Activated T-cell treated with anti-CD3 and anti-CD28 coated beads, Interleukin-2, amount 50 U/mL, for 4 hours (primary cell): ENCODE results near the gene WIPF1. TPM values are rescaled to one million over a fixed set of nuclear protein-coding genes. Genes with fewer than 3 reads are reported as not detected.

Source experiments
- ATAC-seq, 2 donors: fragments of 200-7000 bp; cut with Tn5 transposase; one replicate each; pipeline ENCODE4 v1.10.0; 2021
- DNase-seq: peaks from one replicate; pipeline ENCODE4 v3.0.0-alpha.2; 2020
- H3K27me3 Mint-ChIP-seq: one replicate; pipeline ENCODE4 v1.8.0; 2021; ENCODE audit warnings: low read depth, mixed read lengths
- H3K36me3 Mint-ChIP-seq: one replicate; pipeline ENCODE4 v1.8.0; 2022; ENCODE audit warnings: mixed read lengths; ENCODE audit not compliant: insufficient read depth
- H3K4me1 Mint-ChIP-seq: one replicate; pipeline ENCODE4 v1.8.0; 2021; ENCODE audit warnings: low read depth, mixed read lengths
- H3K4me3 Mint-ChIP-seq: one replicate; pipeline ENCODE4 v1.8.0; 2021; ENCODE audit warnings: mild to moderate bottlenecking, moderate library complexity, mixed read lengths
- H3K9me3 Mint-ChIP-seq: one replicate; pipeline ENCODE4 v1.8.0; 2021; ENCODE audit warnings: mixed read lengths
- total RNA-seq, 3 donors: library from RNA; stranded (reverse); gene quantifications; one replicate each; pipeline ENCODE4 v1.2.1, GENCODE V29; 2021

The WIPF1 gene
- total RNA-seq, 3 donors from 2014 or later = 95.1 to 122 (median 101) TPM

DNA sequence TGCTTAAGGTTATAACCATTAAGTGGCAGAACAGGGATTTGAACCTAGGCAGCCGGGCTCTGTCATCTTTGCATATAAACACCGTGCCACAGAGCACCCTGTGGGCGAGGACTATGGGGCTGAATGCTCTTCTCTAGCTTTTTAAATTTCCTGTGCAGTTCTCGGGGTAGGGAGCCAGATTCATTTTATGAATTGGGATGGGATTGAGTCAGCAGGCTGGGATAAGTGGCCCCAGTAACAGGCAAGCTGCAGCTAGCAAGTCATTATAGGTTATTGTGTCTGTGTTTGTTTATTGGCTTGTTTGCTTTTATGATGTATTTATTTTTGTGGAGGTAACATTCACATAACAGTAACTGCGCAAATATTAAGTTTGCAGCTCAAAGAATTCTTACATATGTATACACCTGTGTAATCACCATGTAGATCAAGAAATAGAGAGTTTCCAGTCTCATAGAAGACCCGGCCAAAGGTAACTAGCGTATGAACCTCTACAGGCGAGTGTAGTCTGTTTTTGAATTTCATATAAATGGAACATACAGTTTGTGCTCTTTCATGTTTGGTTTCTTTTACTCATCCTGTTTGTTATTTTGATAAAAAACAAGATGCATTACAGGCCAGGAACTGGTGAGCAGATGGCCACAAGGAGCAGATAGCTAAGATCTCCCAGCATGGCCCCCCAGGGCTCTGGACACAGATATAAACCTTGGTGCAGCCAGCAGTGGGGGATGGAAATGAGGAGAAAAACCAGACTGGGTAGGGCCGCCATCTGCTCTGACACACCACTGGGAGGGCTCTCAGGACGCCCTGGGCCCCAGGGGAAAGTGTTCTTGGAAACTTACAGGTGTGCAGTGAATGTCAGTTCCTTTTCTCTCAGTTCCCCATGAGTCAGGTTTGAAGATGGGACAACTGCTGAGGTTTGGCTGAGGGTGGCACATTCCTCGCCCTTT lies 61.6 kb downstream of the WIPF1 start:
- ATAC-seq = no peak
- no peak for DNase-seq
- Mint-ChIP-seq H3K27me3 (no peaks in the 10 kb centered on the region), H3K36me3 (no peaks in the 10 kb centered on the region), H3K9me3 (no peaks in the 10 kb centered on the region), H3K4me1 (peaks cover 8% of the 10 kb centered on the region), H3K4me3 (no peak overlapping the region)

DNA sequence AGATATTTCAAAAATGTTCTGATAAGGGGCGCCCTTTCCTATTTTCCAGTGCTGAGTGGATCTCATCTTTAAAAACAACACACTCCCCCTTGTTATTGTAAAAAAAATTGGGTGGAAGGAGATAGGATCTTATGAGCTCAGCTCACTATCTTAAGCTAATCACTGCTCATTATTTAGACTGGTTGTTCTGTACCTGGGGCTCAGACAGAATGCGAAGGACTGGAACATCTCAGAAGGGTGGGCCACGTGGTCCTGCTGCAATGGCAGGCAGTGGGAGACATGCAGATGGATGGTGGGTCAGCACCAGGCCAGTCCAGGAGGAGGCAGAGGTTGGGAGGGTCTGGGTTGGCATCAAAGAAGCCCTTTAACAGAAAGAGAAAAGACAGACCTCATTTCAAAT lies 62.5 kb downstream of the WIPF1 start:
- Mint-ChIP-seq H3K36me3 (no peaks in the 10 kb centered on the region), H3K4me1 (peaks cover 8% of the 10 kb centered on the region), H3K4me3 (no peak overlapping the region), H3K9me3 (no peaks in the 10 kb centered on the region), H3K27me3 (no peaks in the 10 kb centered on the region)
- ATAC-seq (no peak), DNase-seq (no peak)

DNA sequence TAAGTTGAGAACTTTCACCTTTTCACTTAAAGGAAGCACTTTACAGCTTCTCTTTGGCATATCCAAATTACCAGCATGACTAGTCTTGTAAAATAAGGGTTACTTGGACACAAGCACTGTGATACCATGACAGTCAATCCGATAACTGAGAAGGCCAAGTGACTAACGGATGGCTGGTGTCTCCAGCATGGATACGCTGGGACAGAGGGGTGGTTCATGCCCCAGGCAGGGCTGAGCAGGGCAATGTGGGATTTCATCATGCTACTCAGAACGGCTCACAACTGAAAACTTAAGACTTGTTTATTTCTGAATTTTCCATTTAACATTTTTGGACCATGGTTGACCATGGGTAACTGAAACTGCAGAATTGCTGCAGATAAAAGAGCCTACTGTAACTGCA lies 67.7 kb downstream of the WIPF1 start:
- Mint-ChIP-seq H3K27me3 (no peaks in the 10 kb centered on the region), H3K4me3 (no peak overlapping the region), H3K4me1 (peaks cover 1% of the 10 kb centered on the region), H3K36me3 (peaks cover 11% of the 10 kb centered on the region), H3K9me3 (peaks cover 14% of the 10 kb centered on the region)
- no peak for ATAC-seq
- DNase-seq = no peak

DNA sequence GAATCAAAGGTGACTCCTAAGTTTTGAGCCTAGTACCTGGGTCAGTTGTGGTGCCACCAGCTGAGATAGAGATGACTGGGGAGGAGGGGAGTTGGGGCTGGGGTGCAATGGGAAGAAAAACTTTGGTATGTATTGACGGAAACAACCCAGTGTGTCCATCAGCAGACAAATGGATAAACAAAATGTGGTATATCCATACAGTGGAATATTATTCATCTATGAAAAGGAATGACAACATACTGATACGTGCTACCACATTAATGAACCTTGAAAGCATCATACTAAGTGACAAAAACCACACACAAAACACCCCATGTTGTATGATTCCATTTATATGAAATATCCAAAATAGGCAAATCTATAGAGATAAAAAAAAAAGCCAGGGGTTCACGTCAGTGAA lies 69.6 kb downstream of the WIPF1 start:
- peaks cover 16% of the 10 kb centered on the region for H3K36me3 Mint-ChIP-seq
- peaks cover 12% of the 10 kb centered on the region for H3K4me1 Mint-ChIP-seq
- H3K27me3 Mint-ChIP-seq = no peaks in the 10 kb centered on the region
- DNase-seq (no peak), ATAC-seq (no peak)
- peaks cover 14% of the 10 kb centered on the region for H3K9me3 Mint-ChIP-seq
- no peak overlapping the region for H3K4me3 Mint-ChIP-seq

DNA sequence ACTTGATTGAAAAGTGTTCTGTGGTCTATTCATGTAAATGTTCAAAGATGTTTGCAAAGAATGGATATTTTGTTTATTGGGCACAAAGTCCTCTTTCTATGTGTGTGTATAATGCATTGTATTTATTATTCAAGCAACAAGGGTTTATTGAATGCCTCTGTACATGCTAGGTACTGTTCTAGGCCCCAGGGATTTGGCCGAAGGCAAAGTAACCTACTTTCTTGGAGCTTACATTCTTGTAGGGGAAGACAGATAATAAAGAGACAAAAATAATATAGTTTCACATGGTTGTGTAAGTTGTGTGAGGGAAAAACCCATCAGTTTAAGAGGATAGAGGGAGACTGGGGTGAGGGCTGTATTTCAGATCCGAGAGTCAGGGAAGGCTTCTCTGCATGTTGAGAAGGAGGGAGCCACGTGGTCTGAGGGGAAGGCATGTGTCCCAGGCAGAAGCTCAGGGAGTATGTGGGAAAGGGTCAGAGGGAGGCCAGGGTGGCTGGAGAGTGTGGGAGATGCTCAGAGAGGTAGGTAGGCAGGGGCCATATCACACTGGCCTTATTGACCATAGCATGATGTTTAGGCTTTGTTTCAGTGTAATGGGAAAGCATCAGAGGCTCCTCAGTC lies 70.4 kb downstream of the WIPF1 start:
- H3K36me3 Mint-ChIP-seq = peaks cover 16% of the 10 kb centered on the region
- DNase-seq (no peak), ATAC-seq (no peak)
- H3K9me3 Mint-ChIP-seq = peaks cover 14% of the 10 kb centered on the region
- no peak overlapping the region for H3K4me3 Mint-ChIP-seq
- no peaks in the 10 kb centered on the region for H3K27me3 Mint-ChIP-seq
- peaks cover 12% of the 10 kb centered on the region for H3K4me1 Mint-ChIP-seq

DNA sequence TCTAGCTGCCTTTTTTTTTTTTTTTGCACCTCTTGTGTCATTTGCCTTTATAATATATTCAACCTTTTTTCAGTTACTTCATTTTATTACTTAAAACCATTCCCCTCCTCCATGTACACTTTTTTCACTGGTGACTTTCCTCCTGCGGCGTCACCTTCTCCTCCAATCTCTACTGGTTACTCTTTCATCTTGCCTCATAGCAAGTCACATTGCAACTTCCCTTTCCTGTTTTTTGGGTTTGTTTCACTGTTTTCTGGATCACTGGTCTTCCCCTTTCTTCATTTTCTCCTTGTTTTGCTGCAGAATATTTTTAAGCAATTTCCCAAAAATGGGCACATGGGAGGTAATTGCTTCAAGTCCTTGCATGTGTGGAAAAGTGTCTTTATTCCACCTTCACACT lies 73.1 kb downstream of the WIPF1 start:
- peaks cover 12% of the 10 kb centered on the region for H3K4me1 Mint-ChIP-seq
- H3K27me3 Mint-ChIP-seq = no peaks in the 10 kb centered on the region
- H3K4me3 Mint-ChIP-seq = no peak overlapping the region
- DNase-seq (no peak), ATAC-seq (no peak)
- H3K9me3 Mint-ChIP-seq = peaks cover 14% of the 10 kb centered on the region
- peaks cover 16% of the 10 kb centered on the region for H3K36me3 Mint-ChIP-seq

DNA sequence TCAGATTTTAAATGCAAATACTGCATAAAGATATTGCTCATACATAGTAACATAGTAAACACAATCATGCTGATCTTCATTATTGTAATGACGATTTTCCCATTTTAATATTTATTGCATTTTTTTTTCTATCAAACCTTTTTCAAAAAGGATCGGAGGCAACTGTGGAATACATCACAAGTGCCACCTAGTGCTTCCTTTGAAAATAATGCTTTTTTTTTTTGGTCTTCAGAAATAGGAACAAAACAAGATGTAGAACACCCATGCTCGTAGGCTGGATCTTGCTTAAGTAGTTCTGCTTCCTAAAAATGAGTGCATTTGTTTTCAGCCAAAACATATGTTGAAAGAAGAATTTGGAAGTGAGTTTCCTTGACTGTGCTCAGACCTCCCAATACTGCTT lies 75.1 kb downstream of the WIPF1 start:
- Mint-ChIP-seq H3K27me3 (no peaks in the 10 kb centered on the region), H3K4me3 (no peak overlapping the region), H3K4me1 (peaks cover 12% of the 10 kb centered on the region), H3K9me3 (peaks cover 6% of the 10 kb centered on the region), H3K36me3 (peaks cover 14% of the 10 kb centered on the region)
- no peak for DNase-seq
- ATAC-seq = no peak

DNA sequence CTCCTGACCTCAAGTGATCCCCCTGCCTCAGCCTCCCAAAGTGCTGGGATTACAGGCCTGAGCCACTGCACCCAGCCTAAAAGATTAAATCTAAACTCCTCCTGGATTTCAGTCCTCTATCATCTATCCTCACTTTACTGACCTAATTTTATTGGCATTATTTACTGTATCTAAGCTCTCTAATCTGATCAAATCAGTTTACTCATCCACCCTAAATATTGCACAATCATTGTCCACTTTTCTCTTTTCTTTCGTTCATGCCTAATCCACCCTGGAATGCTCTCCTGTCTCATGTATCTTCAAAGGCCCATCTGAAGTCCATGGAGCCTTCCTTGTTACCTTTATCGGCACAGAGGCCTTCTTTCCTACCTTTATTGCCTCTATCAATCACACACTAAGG lies 79.2 kb downstream of the WIPF1 start:
- ATAC-seq = no peak
- H3K36me3 Mint-ChIP-seq = no peaks in the 10 kb centered on the region
- H3K4me3 Mint-ChIP-seq = no peak overlapping the region
- H3K9me3 Mint-ChIP-seq = no peaks in the 10 kb centered on the region
- no peak for DNase-seq
- H3K27me3 Mint-ChIP-seq = no peaks in the 10 kb centered on the region
- H3K4me1 Mint-ChIP-seq = peaks cover 15% of the 10 kb centered on the region

DNA sequence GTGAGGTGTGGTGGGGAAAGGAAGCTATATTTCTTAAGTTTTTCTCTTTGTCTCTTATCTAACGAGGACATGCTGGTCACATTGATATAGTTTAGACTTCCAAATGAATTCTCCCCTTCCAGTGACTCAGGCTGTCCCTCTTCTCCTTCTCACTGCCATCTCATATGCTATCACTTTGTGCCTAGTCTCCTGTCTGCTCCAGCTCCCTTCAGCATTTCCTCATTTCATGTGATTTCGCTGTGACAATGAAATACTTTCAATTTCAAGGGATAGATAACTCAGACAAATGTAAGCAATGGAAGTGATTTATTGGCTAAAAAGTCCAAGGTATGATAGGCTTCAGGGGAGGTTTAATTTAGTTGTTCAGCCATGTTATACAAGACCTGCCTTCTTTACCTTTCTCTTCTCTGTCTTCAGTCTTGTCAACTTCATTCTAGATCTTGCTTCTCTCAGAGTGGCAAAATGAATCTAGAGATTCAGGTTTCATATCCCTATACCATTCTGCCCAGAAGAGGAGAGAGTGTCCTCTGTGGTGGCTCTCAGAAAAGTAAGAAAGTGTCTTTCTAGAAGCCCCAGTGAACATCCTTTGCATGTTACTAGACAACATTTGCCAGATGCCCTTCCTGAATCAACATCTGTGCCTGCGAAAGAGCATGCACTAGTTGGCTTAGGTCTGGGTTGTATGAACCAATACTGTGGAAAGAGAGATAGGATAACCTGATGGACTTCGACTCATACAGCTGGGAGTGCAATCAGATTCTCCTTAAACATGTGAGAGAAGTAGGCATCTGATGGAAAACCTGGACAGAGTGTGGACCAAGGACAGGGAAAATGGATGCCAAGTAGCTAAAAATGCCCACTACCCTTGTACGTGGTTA lies 80.9 kb downstream of the WIPF1 start:
- Mint-ChIP-seq H3K36me3 (peaks cover 1% of the 10 kb centered on the region), H3K4me3 (no peak overlapping the region), H3K9me3 (no peaks in the 10 kb centered on the region), H3K27me3 (no peaks in the 10 kb centered on the region), H3K4me1 (peaks cover 25% of the 10 kb centered on the region)
- DNase-seq = no peak
- ATAC-seq = no peak

DNA sequence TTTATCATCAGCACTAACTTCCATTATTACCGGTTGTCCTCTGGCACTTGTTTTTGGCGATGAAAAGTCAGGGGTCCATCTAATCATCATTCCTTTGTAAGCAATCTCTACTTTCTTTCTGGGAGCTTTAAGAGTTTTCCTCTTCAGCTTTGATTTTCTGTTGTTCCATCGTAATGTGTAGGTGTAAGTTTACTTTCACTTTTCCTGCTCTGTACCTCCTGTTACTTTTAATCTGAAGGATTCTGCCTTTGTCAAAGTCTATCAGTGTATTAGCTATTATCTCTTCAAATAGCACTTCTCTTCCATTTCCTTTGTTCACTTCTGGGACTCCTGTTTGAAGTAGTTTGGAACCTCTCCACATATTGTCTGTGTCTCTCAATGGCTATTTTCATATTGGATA lies 85.3 kb downstream of the WIPF1 start:
- no peaks in the 10 kb centered on the region for H3K27me3 Mint-ChIP-seq
- H3K4me3 Mint-ChIP-seq = peak overlapping the region; percentile 22
- H3K9me3 Mint-ChIP-seq = peaks cover 12% of the 10 kb centered on the region
- DNase-seq = no peak
- H3K36me3 Mint-ChIP-seq = peaks cover 8% of the 10 kb centered on the region
- ATAC-seq = no peak
- peaks cover 26% of the 10 kb centered on the region for H3K4me1 Mint-ChIP-seq

DNA sequence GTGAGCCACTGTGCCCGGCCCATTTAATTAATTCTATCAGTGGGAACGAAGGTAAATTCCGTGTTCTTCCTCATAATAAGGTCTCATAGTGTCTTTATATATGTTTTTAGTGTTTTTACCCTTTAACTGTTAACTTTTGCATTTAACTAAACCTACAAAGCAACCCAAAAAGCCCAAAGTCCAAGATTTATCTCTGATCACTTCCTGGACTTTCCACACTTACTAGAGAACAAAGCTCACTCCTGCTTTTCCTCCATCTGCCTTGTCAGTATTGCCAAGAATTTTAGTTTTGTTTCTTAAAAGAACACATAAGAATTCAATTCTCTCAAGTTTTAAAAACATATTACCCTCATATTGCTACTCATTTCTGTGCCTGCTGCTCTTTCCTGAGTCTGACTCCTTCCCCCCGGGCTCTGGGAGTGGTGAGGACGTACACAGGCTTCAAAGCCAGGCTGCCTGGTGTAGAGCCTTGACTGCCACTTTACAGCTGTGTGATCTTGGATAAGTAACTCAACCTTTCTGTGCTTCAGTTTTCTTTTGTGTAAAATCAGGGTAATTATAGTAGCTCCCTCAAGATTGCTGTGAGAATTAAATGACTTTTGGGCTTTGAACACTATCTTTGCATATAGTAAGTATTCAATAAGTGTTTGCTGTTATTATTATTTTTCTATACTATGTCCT lies 85.9 kb downstream of the WIPF1 start:
- Mint-ChIP-seq H3K36me3 (peaks cover 8% of the 10 kb centered on the region), H3K27me3 (no peaks in the 10 kb centered on the region), H3K4me3 (peak overlapping the region; percentile 22), H3K4me1 (peaks cover 23% of the 10 kb centered on the region), H3K9me3 (peaks cover 12% of the 10 kb centered on the region)
- ATAC-seq = no peak
- DNase-seq = no peak

DNA sequence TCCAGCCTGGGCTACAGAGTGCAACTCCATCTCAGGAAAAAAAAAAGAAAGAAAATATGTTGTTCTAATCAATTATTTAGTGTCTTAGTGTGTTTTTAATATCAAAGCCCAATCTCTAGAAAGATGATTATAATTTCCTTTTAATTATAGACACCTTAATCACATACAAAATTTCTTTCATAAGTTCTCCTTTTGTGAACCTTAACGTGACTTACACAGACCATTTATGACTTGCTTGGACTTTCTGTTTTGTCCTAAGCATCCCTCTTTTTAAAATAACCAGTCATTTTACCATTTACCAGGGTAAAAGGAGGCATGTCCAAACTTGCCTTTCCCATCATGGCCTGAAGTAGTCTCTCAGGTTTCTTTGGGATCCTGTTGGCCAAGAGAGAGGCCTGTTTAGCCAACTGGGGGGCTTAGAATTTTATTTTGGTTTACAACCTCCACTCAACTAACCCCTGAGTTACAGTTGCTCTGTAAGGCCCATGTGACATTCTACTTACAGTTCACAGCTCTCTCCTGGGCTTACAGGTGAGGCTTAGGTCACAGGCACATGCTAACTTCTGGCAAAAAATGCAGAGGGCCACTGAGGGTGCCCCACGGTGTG lies 86.9 kb downstream of the WIPF1 start:
- Mint-ChIP-seq H3K36me3 (peaks cover 8% of the 10 kb centered on the region), H3K9me3 (peaks cover 12% of the 10 kb centered on the region), H3K4me3 (no peak overlapping the region), H3K27me3 (no peaks in the 10 kb centered on the region), H3K4me1 (peaks cover 18% of the 10 kb centered on the region)
- DNase-seq = no peak
- no peak for ATAC-seq
